Activated T-cell treated with anti-CD3 and anti-CD28 coated beads, Interleukin-2, amount 50 U/mL, for 72 hours (primary cell): ENCODE results near the gene EFEMP1. TPM values are rescaled to one million over a fixed set of nuclear protein-coding genes. Genes with fewer than 3 reads are reported as not detected.

ENCODE experiments used
- total RNA-seq, 2 donors: library from RNA; stranded (reverse); gene quantifications; one replicate each; pipeline ENCODE4 v1.2.3, GENCODE V29; 2022

EFEMP1 gene
- total RNA-seq, 2 donors from 2014 or later, result not detected

Other genes with a start within 250 kb of the EFEMP1 start
- 10 to 100 TPM; 21.6 to 21.8 TPM for gene PNPT1, start 229.9 kb downstream of the EFEMP1 start, total RNA-seq